ENCODE data around the gene RGPD3.

DNA sequence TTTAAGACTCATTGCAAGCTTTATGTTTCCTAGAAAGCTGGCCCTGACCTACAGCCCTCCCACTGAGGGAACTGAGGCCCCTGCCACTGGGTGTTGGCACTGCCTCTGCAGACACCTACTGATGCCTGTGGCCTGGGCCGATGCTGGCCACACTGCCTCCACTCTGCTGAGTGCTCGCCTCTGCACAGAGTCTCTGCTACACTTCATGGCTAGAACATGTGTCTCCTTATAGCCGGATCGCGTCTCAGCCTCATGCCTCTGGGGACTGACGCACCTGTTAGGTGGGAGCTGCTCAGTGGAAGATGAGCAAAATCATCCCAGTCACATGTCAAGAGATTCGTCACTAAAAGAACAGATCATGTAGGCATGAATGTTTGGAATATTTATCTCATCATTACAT is 108.7 kb downstream of the RGPD3 start:
- TF ChIP-seq, protein P1, sequence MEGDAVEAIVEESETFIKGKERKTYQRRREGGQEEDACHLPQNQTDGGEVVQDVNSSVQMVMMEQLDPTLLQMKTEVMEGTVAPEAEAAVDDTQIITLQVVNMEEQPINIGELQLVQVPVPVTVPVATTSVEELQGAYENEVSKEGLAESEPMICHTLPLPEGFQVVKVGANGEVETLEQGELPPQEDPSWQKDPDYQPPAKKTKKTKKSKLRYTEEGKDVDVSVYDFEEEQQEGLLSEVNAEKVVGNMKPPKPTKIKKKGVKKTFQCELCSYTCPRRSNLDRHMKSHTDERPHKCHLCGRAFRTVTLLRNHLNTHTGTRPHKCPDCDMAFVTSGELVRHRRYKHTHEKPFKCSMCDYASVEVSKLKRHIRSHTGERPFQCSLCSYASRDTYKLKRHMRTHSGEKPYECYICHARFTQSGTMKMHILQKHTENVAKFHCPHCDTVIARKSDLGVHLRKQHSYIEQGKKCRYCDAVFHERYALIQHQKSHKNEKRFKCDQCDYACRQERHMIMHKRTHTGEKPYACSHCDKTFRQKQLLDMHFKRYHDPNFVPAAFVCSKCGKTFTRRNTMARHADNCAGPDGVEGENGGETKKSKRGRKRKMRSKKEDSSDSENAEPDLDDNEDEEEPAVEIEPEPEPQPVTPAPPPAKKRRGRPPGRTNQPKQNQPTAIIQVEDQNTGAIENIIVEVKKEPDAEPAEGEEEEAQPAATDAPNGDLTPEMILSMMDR (IDR thresholded peaks at IDR 0.05; ENCODE audit: low read depth, low read length, missing input control), result no peak
- no peak for TF ChIP-seq FOXA1 (IDR thresholded peaks at IDR 0.05)
- no peak for TF ChIP-seq RAD21 (IDR thresholded peaks at IDR 0.05)
- TF ChIP-seq YY1 (IDR thresholded peaks at IDR 0.05), result no peak
- TF ChIP-seq GABPA (IDR thresholded peaks at IDR 0.05 in 1 of 2, conservative IDR thresholded peaks at IDR 0.05 in 1 of 2), result no peak
- TF ChIP-seq, protein P2, sequence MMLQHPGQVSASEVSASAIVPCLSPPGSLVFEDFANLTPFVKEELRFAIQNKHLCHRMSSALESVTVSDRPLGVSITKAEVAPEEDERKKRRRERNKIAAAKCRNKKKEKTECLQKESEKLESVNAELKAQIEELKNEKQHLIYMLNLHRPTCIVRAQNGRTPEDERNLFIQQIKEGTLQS (IDR thresholded peaks at IDR 0.05), result no peak

All from liver (tissue), 3 donors.